GM12873 (cell line): Measurements from ENCODE around the gene CARD16.

Experiments
- TF ChIP-seq, protein P1 (sequence below): IDR thresholded peaks from 2 replicates; pipeline ENCODE4 v1.5.1; 2012; ENCODE audit warnings: low read depth, mild to moderate bottlenecking, moderate library complexity, low read length, control low read depth; ENCODE audit not compliant: insufficient read depth; ENCODE audit errors: missing control alignments

CARD16 gene

GRCh38 chr11:105033343-105033742, 11.8 kb downstream of the CARD16 start:
- TF ChIP-seq, protein P1, sequence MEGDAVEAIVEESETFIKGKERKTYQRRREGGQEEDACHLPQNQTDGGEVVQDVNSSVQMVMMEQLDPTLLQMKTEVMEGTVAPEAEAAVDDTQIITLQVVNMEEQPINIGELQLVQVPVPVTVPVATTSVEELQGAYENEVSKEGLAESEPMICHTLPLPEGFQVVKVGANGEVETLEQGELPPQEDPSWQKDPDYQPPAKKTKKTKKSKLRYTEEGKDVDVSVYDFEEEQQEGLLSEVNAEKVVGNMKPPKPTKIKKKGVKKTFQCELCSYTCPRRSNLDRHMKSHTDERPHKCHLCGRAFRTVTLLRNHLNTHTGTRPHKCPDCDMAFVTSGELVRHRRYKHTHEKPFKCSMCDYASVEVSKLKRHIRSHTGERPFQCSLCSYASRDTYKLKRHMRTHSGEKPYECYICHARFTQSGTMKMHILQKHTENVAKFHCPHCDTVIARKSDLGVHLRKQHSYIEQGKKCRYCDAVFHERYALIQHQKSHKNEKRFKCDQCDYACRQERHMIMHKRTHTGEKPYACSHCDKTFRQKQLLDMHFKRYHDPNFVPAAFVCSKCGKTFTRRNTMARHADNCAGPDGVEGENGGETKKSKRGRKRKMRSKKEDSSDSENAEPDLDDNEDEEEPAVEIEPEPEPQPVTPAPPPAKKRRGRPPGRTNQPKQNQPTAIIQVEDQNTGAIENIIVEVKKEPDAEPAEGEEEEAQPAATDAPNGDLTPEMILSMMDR: no peak

DNA sequence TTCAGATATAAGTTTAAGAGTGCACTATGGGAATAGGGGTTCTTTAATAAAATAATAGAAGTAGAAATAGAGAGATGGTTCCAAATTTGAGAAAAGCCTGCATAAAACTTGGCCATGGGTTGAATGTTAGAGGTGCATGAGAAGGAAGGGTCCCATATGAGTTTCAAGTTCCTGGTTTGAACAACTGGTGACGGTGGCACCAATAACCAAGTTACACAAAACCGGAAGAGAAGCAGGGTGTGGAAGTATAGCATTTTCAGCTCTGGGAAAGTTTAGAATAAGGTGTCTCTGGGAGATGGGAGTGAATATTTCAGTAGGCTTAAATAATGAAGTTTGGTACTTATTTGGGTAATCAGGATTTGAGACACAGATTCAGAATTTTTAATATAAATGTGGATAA, 12.6 kb downstream of the CARD16 start:
- TF ChIP-seq, protein P1: no peak

GRCh38 chr11:105027678-105028077, 17.5 kb downstream of the CARD16 start:
- TF ChIP-seq, protein P1: no peak

DNA sequence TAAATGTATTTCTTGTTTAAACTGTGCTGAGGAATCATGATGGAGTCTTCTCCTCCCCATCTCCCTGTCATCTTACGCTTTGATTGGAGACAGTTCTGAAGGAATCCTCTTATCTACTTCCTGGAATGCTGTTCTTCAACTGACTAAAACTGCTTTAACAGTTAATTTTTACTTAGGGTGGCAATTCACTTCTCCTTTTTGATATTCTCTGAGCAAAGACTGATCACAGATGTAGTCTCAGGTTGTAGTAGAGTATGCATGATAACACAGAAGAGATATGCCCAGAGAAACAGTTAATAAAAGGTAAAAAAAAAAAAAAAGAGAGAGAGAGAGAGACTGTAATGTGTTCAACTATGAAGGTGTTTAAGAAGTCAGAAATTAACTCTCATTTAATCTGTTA, 20.7 kb downstream of the CARD16 start:
- TF ChIP-seq, protein P1: no peak

GRCh38 chr11:105023003-105023402, 22.1 kb downstream of the CARD16 start, which contains the start of gene CASP5:
Gene CASP5 (minus strand): TSS chr11:105023168. CDS start chr11:105023136, 32 bp downstream.
- TF ChIP-seq, protein P1: no peak

GRCh38 chr11:105022527-105022926, 22.6 kb downstream of the CARD16 start:
- TF ChIP-seq, protein P1: no peak

GRCh38 chr11:105007463-105007862, 37.7 kb downstream of the CARD16 start:
- TF ChIP-seq, protein P1: no peak

DNA sequence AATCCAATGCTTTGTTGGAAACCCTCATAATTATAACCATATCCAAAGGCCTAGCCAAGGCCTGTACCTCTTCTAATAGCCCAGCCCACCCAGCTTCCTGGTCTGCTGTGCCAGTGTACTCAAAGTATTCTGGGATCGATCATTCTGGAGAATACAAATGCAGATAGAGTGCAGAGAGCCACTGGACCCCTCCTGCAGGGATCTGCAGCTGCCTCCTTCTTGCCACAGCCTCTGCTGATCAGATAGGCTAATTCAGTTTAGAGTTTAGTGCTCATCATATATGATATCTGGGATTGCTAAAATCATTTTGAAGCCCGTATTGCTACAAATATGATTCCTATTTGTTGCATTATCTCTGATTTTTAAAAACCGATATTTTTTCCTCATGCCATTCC, 39.7 kb downstream of the CARD16 start:
- TF ChIP-seq, protein P1: no peak
